HCT116 (cell line): Measurements from ENCODE around the gene TRPM7. TPM values are rescaled to one million over a fixed set of nuclear protein-coding genes. Genes with fewer than 3 reads are reported as not detected.
"Not testable (repeated sequence)": the region's sequence is repeated elsewhere in the genome, so short reads cannot be mapped to it uniquely, and the experiment has no call there.

ENCODE experiments used
- ATAC-seq: fragments of 200-7000 bp; cut with Tn5 transposase; 2 replicates; pipeline ENCODE4 v1.9.1; 2020; ENCODE audit warnings: mild to moderate bottlenecking, moderate library complexity
- BruUV-seq: library from RNA; stranded (reverse); fragments of 400-500 nt; replicated peaks from 2 replicates; lab custom pipeline; 2021; lab: Mats Ljungman, UMichigan
- CTCF ChIA-PET: fragments of 300-600 bp; sonication (Branson Sonifier 250); formaldehyde crosslinking; loops from one replicate; lab custom pipeline; 2021; ENCODE audit warnings: antibody characterized with exemption; lab: Charles Lee
- POLR2A ChIA-PET: fragments of 300-600, 350-600 bp; sonication (Branson Sonifier 250); formaldehyde crosslinking; loops from one replicate; lab custom pipeline; 2021; ENCODE audit warnings: antibody characterized with exemption; lab: Charles Lee
- RAD21 ChIA-PET, 2 experiments: fragments of 300-600 bp; sonication (Branson Sonifier 250); formaldehyde crosslinking; loops; one replicate each; lab custom pipeline; 2023; ENCODE audit warnings: low total read pairs in 2 of 2; ENCODE audit not compliant: uncharacterized antibody in 2 of 2, unreplicated experiment in 2 of 2, low non-redundant PET in 1 of 2; lab: Charles Lee
- DNase-seq: peaks from one replicate; pipeline ENCODE4 v3.0.0-alpha.2; 2010; ENCODE audit warnings: low read depth, low spot score
- H2AFZ ChIP-seq: fragments of 200-600 bp; shearing (Covaris generic), sonication (generic); 2 replicates; pipeline ENCODE4 v1.6.1; 2017; ENCODE audit warnings: low read depth, mixed run types, mixed read lengths, antibody characterized with exemption, low read length; ENCODE audit not compliant: poor library complexity, severe bottlenecking
- H3K27ac ChIP-seq: 2 replicates; pipeline ENCODE4 v1.5.1; 2012; ENCODE audit warnings: low read depth, low read length
- H3K27me3 ChIP-seq: fragments of 200-600 bp; sonication (generic); 2 replicates; pipeline ENCODE4 v1.6.1; 2016; ENCODE audit warnings: mixed run types, low read length, mixed read lengths; ENCODE audit not compliant: insufficient read depth
- H3K36me3 ChIP-seq, 2 experiments: fragments of 200-500 bp in 1 of 2; fragments of 200-600 bp in 1 of 2; sonication (Bioruptor generic) in 1 of 2; sonication (generic) in 1 of 2; 2 replicates each; pipeline versions ENCODE4 v1.5.1 to v1.6.1; 2014 to 2016; ENCODE audit warnings: low read length in 2 of 2, inconsistent platforms in 1 of 2, mixed read lengths in 1 of 2, mixed run types in 1 of 2; ENCODE audit not compliant: insufficient read depth in 2 of 2, control insufficient read depth in 1 of 2
- H3K4me1 ChIP-seq, 2 experiments: fragments of 200-600 bp in 1 of 2; sonication (generic) in 1 of 2; 2 replicates each; pipeline versions ENCODE4 v1.5.1 to v1.6.1; 2012 to 2017; ENCODE audit warnings: low read length in 2 of 2, inconsistent platforms in 1 of 2, mild to moderate bottlenecking in 1 of 2, mixed read lengths in 1 of 2, mixed run types in 1 of 2, moderate library complexity in 1 of 2; ENCODE audit not compliant: insufficient read depth in 2 of 2, control insufficient read depth in 1 of 2
- H3K4me2 ChIP-seq: fragments of 200-600 bp; sonication (generic); 2 replicates; pipeline ENCODE4 v1.6.1; 2017; ENCODE audit warnings: mixed run types, low read length, mixed read lengths
- H3K4me3 ChIP-seq, 2 experiments: fragments of 200-600 bp in 1 of 2; sonication (generic) in 1 of 2; replicated peaks in 1 of 2; 2 replicates each; pipeline ENCODE4 v1.5.1; 2011 to 2016; ENCODE audit warnings: low read length in 2 of 2, control low read depth in 1 of 2, low read depth in 1 of 2, mild to moderate bottlenecking in 1 of 2, mixed read lengths in 1 of 2, mixed run types in 1 of 2
- H3K79me2 ChIP-seq: fragments of 200-600 bp; sonication (generic); 2 replicates; pipeline ENCODE4 v1.6.1; 2017; ENCODE audit warnings: mild to moderate bottlenecking, mixed run types, low read length, moderate library complexity, mixed read lengths; ENCODE audit not compliant: insufficient read depth
- H3K9ac ChIP-seq: fragments of 200-600 bp; sonication (generic); 2 replicates; pipeline ENCODE4 v1.6.1; 2016; ENCODE audit warnings: low read length, mixed read lengths
- H3K9me2 ChIP-seq: fragments of 200-600 bp; sonication (generic), shearing (Covaris generic); 2 replicates; pipeline ENCODE4 v1.6.1; 2017; ENCODE audit warnings: mixed run types, mild to moderate bottlenecking, moderate library complexity; ENCODE audit not compliant: insufficient read depth
- H3K9me3 ChIP-seq, 2 experiments: fragments of 200-500 bp in 1 of 2; fragments of 200-600 bp in 1 of 2; sonication (Bioruptor generic) in 1 of 2; sonication (generic) in 1 of 2; 2 replicates each; pipeline ENCODE4 v1.6.1; 2014 to 2017; ENCODE audit warnings: low read length in 2 of 2, mixed read lengths in 2 of 2, inconsistent platforms in 1 of 2, low read depth in 1 of 2, mild to moderate bottlenecking in 1 of 2, mixed run types in 1 of 2, moderate library complexity in 1 of 2; ENCODE audit not compliant: control insufficient read depth in 1 of 2, insufficient read depth in 1 of 2
- H4K20me1 ChIP-seq: fragments of 200-600 bp; sonication (generic), shearing (Covaris generic); 2 replicates; pipeline ENCODE4 v1.6.1; 2017; ENCODE audit warnings: mixed run types, mild to moderate bottlenecking, moderate library complexity; ENCODE audit not compliant: insufficient read depth
- ATF3 ChIP-seq: IDR thresholded peaks from 2 replicates; pipeline ENCODE4 v1.6.1; 2012
- CBX3 ChIP-seq: IDR thresholded peaks from 2 replicates; pipeline ENCODE4 v1.6.1; 2012; ENCODE audit warnings: low read depth
- CEBPB ChIP-seq: IDR thresholded peaks from 2 replicates; pipeline ENCODE4 v1.6.1; 2012; ENCODE audit warnings: low read depth
- CTCF ChIP-seq, 3 experiments: fragments of 200-600 bp in 1 of 3; sonication (generic) in 1 of 3; IDR thresholded peaks in 2 of 3; conservative IDR thresholded peaks in 1 of 3; 2 replicates each; pipeline ENCODE4 v1.5.1; 2012 to 2017; ENCODE audit warnings: low read depth in 2 of 3, low read length in 2 of 3, antibody characterized with exemption in 1 of 3, borderline replicate concordance in 1 of 3, control low read depth in 1 of 3, mild to moderate bottlenecking in 1 of 3, mixed read lengths in 1 of 3, mixed run types in 1 of 3, moderate library complexity in 1 of 3; ENCODE audit not compliant: insufficient read depth in 1 of 3
- EGR1 ChIP-seq: IDR thresholded peaks from 2 replicates; pipeline ENCODE4 v1.6.1; 2012; ENCODE audit warnings: low read depth
- ELF1 ChIP-seq: IDR thresholded peaks from 2 replicates; pipeline ENCODE4 v1.6.1; 2012; ENCODE audit warnings: low read depth, borderline replicate concordance
- EZH2phosphoT487 ChIP-seq: fragments of 200-600 bp; IDR thresholded peaks from 2 replicates; pipeline ENCODE4 v1.6.1; 2018; ENCODE audit warnings: antibody characterized with exemption, borderline replicate concordance
- FOSL1 ChIP-seq: IDR thresholded peaks from 2 replicates; pipeline ENCODE4 v1.6.1; 2012; ENCODE audit warnings: low read depth
- MAX ChIP-seq: IDR thresholded peaks from 2 replicates; pipeline ENCODE4 v1.6.1; 2012
- POLR2A ChIP-seq: IDR thresholded peaks from 2 replicates; pipeline ENCODE4 v1.7.0; 2011; ENCODE audit warnings: borderline replicate concordance; ENCODE audit not compliant: insufficient read depth, insufficient read length; ENCODE audit errors: extremely low read depth
- RAD21 ChIP-seq: IDR thresholded peaks from 2 replicates; pipeline ENCODE4 v1.6.1; 2012; ENCODE audit warnings: low read depth, mild to moderate bottlenecking
- REST ChIP-seq: IDR thresholded peaks from 2 replicates; pipeline ENCODE4 v1.6.1; 2012; ENCODE audit warnings: low read depth
- SRF ChIP-seq: IDR thresholded peaks from 2 replicates; pipeline ENCODE4 v1.6.1; 2012; ENCODE audit warnings: low read depth
- TCF7L2 ChIP-seq: IDR thresholded peaks from 2 replicates; pipeline ENCODE4 v1.7.0; 2011; ENCODE audit warnings: borderline replicate concordance, inconsistent platforms; ENCODE audit not compliant: insufficient read depth, insufficient read length; ENCODE audit errors: extremely low read depth
- YY1 ChIP-seq: IDR thresholded peaks from 2 replicates; pipeline ENCODE4 v1.6.1; 2011; ENCODE audit warnings: low read length, low read depth, moderate library complexity, mild to moderate bottlenecking; ENCODE audit not compliant: insufficient replicate concordance; ENCODE audit errors: extremely low read depth
- ZFX ChIP-seq: fragments of 450-650 bp; IDR thresholded peaks from 2 replicates; pipeline ENCODE4 v1.6.1; 2017
- intact Hi-C: fragments of 100-400 bp; cut with micrococcal nuclease; formaldehyde crosslinking; loops from 2 replicates; pipeline ENCODE4 v1.10.0; 2022
- total RNA-seq: library from RNA; stranded (reverse); gene quantifications from one replicate; pipeline ENCODE4 v1.2.1, GENCODE V29; 2021; ENCODE audit not compliant: unreplicated experiment

Gene TRPM7
- total RNA-seq, 1 experiment from 2014 or later: 26.3 TPM

- H3K27me3 ChIP-seq, H3K9me3 ChIP-seq, H3K4me1 ChIP-seq, H3K9me2 ChIP-seq, H2AFZ ChIP-seq, H3K27ac ChIP-seq, H3K9ac ChIP-seq, H4K20me1 ChIP-seq, H3K79me2 ChIP-seq, H3K4me2 ChIP-seq, H3K4me3 ChIP-seq, ATAC-seq, DNase-seq, intact Hi-C loops, RAD21 ChIA-PET, BruUV-seq, CTCF ChIA-PET: not testable (repeated sequence)
- H3K36me3 ChIP-seq: peaks cover 17 to 33% of the 10 kb centered on the region in 2 experiments
- POLR2A ChIA-PET: interaction anchor here (0.6 kb wide), 1 partner anchor 30 kb away, joined by 6 read pairs; no protein-coding TSS in a partner anchor
Measured at GRCh38 chr15:50573842-50574241, 112.8 kb downstream of the TRPM7 start.

DNA sequence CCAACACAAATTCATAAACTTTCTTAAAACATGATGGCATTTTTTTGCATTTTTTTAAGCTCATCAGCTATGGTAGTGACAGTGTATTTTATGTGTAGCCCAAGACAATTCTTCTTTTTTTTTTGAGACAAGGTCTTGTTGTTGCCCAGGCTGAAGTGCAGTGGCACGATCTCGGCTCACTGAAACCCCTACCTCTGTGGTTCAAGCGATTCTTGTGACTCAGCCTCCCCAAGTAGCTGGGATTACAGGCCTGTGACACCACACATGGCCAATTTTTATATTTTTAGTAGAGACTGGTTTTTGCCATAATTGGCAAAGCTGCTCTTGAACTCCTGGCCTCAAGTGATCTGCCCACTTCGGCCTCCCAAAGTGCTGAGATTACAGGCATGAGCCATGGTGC is 122.8 kb downstream of the TRPM7 start:
- ChIA-PET RAD21 (interaction anchor here in 1 of 2 experiments (0.6 kb wide), 1 partner anchor 819 kb away, joined by 3 read pairs; no protein-coding TSS in a partner anchor), CTCF (no interaction called here), POLR2A (no interaction called here)
- Histone ChIP-seq H3K27me3 (no peaks in the 10 kb centered on the region), H3K27ac (no peak overlapping the region), H3K36me3 (peaks cover 2 to 6% of the 10 kb centered on the region in 2 experiments; a peak in 2 of 4 replicates), H3K9me2 (no peaks in the 10 kb centered on the region), H3K4me3 (no peak overlapping the region), H2AFZ (no peak overlapping the region), H3K79me2 (no peaks in the 10 kb centered on the region), H3K4me2 (no peak overlapping the region), H3K9ac (no peak overlapping the region), H4K20me1 (no peaks in the 10 kb centered on the region), H3K9me3 (no peaks in the 10 kb centered on the region), H3K4me1 (no peaks in the 10 kb centered on the region)
- no TSS peak for BruUV-seq
- DNase-seq (no peak), ATAC-seq (no peak)
- intact Hi-C loops: no loop called here
- TF ChIP-seq REST (no peak), SRF (no peak), POLR2A (no peak), EGR1 (no peak), ATF3 (no peak), RAD21 (no peak), MAX (no peak), CEBPB (no peak), CTCF (IDR thresholded peaks at IDR 0.05 in 2 of 3, conservative IDR thresholded peaks at IDR 0.05 in 1 of 3; ENCODE audit: borderline replicate concordance in 1 of 3, insufficient read depth in 1 of 3, low read depth in 2 of 3, low read length in 2 of 3) (no peak), ZFX (no peak), TCF7L2 (no peak), EZH2phosphoT487 (no peak), ELF1 (no peak), YY1 (no peak), CBX3 (no peak), FOSL1 (no peak)
